Loucy (cell line): Measurements from ENCODE around the gene UQCC5.

Experiments
- H2AFZ ChIP-seq: fragments of 200-600 bp; sonication (generic); 2 replicates; pipeline ENCODE4 v1.6.0; 2016; ENCODE audit warnings: antibody characterized with exemption, mild to moderate bottlenecking, low read length, moderate library complexity
- H3F3A ChIP-seq: fragments of 200-600 bp; 2 replicates; pipeline ENCODE4 v1.6.0; 2016; ENCODE audit warnings: antibody characterized with exemption, low read depth, mild to moderate bottlenecking
- H3K27me3 ChIP-seq: fragments of 200-600 bp; sonication (generic); 2 replicates; pipeline ENCODE4 v1.6.1; 2014; ENCODE audit warnings: low read length, mild to moderate bottlenecking; ENCODE audit not compliant: insufficient read depth, poor library complexity, severe bottlenecking
- H3K36me3 ChIP-seq: fragments of 200-600 bp; sonication (generic); 2 replicates; pipeline ENCODE4 v1.6.1; 2016; ENCODE audit warnings: low read length; ENCODE audit not compliant: insufficient read depth
- H3K4me1 ChIP-seq: fragments of 200-600 bp; sonication (generic); 2 replicates; pipeline ENCODE4 v1.5.1; 2014; ENCODE audit warnings: low read length, mild to moderate bottlenecking; ENCODE audit not compliant: insufficient read depth, poor library complexity, severe bottlenecking
- H3K4me2 ChIP-seq: fragments of 200-600 bp; sonication (generic); 2 replicates; pipeline ENCODE4 v1.6.0; 2014; ENCODE audit warnings: antibody characterized with exemption, low read length, low read depth, mild to moderate bottlenecking; ENCODE audit not compliant: poor library complexity, severe bottlenecking
- H3K4me3 ChIP-seq: fragments of 200-600 bp; sonication (generic); 2 replicates; pipeline ENCODE4 v1.5.1; 2014; ENCODE audit warnings: low read length, mild to moderate bottlenecking, mixed read lengths; ENCODE audit not compliant: poor library complexity, severe bottlenecking
- H3K79me2 ChIP-seq: fragments of 200-600 bp; sonication (generic); 2 replicates; pipeline ENCODE4 v1.6.1; 2014; ENCODE audit warnings: low read length; ENCODE audit not compliant: insufficient read depth
- H3K9ac ChIP-seq: fragments of 200-600 bp; sonication (generic); 2 replicates; pipeline ENCODE4 v1.6.0; 2014; ENCODE audit warnings: mild to moderate bottlenecking, low read depth, low read length, moderate library complexity; ENCODE audit not compliant: poor library complexity, severe bottlenecking
- H3K9me2 ChIP-seq: fragments of 200-600 bp; sonication (generic); replicated peaks from 2 replicates; pipeline ENCODE4 v1.6.1; 2016; ENCODE audit warnings: low read depth, low read length, mixed read lengths
- H3K9me3 ChIP-seq: fragments of 200-600 bp; sonication (generic); 2 replicates; pipeline ENCODE4 v1.6.1; 2014; ENCODE audit warnings: mild to moderate bottlenecking, antibody characterized with exemption, low read length, low read depth; ENCODE audit not compliant: insufficient read depth
- H4K20me1 ChIP-seq: fragments of 200-600 bp; sonication (generic); 2 replicates; pipeline ENCODE4 v1.6.0; 2014; ENCODE audit warnings: antibody characterized with exemption, low read length, mild to moderate bottlenecking; ENCODE audit not compliant: insufficient read depth, poor library complexity, severe bottlenecking
- EZH2phosphoT487 ChIP-seq: fragments of 200-600 bp; IDR thresholded peaks from 2 replicates; pipeline ENCODE4 v1.6.1; 2018; ENCODE audit warnings: antibody characterized with exemption, mild to moderate bottlenecking, moderate library complexity, borderline replicate concordance
- TF ChIP-seq, protein P1 (sequence below): fragments of 200-600 bp; sonication (generic); conservative IDR thresholded peaks from 2 replicates; pipeline ENCODE4 v1.5.1; 2014; ENCODE audit warnings: mild to moderate bottlenecking, antibody characterized with exemption, low read length

Gene UQCC5

GRCh38 chr3:52506266-52506966 is 30.0 kb upstream of the UQCC5 start:
- TF ChIP-seq, protein P1, sequence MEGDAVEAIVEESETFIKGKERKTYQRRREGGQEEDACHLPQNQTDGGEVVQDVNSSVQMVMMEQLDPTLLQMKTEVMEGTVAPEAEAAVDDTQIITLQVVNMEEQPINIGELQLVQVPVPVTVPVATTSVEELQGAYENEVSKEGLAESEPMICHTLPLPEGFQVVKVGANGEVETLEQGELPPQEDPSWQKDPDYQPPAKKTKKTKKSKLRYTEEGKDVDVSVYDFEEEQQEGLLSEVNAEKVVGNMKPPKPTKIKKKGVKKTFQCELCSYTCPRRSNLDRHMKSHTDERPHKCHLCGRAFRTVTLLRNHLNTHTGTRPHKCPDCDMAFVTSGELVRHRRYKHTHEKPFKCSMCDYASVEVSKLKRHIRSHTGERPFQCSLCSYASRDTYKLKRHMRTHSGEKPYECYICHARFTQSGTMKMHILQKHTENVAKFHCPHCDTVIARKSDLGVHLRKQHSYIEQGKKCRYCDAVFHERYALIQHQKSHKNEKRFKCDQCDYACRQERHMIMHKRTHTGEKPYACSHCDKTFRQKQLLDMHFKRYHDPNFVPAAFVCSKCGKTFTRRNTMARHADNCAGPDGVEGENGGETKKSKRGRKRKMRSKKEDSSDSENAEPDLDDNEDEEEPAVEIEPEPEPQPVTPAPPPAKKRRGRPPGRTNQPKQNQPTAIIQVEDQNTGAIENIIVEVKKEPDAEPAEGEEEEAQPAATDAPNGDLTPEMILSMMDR, result no peak
- no peak for TF ChIP-seq EZH2phosphoT487
- H3K36me3 ChIP-seq, result no peaks in the 10 kb centered on the region
- H3K4me3 ChIP-seq, result no peak overlapping the region
- H3K9me3 ChIP-seq, result no peaks in the 10 kb centered on the region
- H2AFZ ChIP-seq, result no peak overlapping the region
- no peak overlapping the region for H3K9ac ChIP-seq
- no peaks in the 10 kb centered on the region for H4K20me1 ChIP-seq
- no peaks in the 10 kb centered on the region for H3F3A ChIP-seq
- H3K79me2 ChIP-seq, result no peaks in the 10 kb centered on the region
- no peaks in the 10 kb centered on the region for H3K4me1 ChIP-seq
- no peaks in the 10 kb centered on the region for H3K27me3 ChIP-seq
- H3K4me2 ChIP-seq, result no peak overlapping the region
- no peaks in the 10 kb centered on the region for H3K9me2 ChIP-seq

DNA sequence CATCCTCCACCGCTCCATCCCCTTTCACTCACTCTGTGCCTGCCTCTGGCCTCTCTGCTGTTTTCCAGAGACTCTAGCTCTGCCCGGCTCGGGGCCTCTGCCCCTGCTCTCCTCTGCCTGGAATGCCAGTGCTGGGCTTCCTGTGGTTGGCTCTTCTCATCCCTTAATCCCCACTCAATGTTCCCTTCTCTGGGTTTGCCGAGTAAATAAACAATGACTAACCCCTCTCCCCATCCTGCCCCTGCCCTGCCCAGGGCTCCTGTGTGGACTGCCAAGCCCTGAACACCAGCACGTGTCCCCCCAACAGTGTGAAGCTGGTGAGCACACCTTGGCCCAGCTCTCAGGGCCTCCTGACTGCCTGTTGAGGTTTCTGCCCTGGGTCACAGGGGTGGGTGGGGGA is 29.0 kb upstream of the UQCC5 start:
- Histone ChIP-seq H3K27me3 (no peaks in the 10 kb centered on the region), H3K36me3 (no peaks in the 10 kb centered on the region), H3K9me3 (no peaks in the 10 kb centered on the region), H3F3A (no peaks in the 10 kb centered on the region), H3K4me3 (no peak overlapping the region), H3K9ac (no peak overlapping the region), H2AFZ (no peak overlapping the region), H3K9me2 (no peaks in the 10 kb centered on the region), H3K79me2 (no peaks in the 10 kb centered on the region), H3K4me2 (no peak overlapping the region), H4K20me1 (no peaks in the 10 kb centered on the region), H3K4me1 (no peaks in the 10 kb centered on the region)
- no peak for TF ChIP-seq EZH2phosphoT487
- TF ChIP-seq, protein P1, result no peak

DNA sequence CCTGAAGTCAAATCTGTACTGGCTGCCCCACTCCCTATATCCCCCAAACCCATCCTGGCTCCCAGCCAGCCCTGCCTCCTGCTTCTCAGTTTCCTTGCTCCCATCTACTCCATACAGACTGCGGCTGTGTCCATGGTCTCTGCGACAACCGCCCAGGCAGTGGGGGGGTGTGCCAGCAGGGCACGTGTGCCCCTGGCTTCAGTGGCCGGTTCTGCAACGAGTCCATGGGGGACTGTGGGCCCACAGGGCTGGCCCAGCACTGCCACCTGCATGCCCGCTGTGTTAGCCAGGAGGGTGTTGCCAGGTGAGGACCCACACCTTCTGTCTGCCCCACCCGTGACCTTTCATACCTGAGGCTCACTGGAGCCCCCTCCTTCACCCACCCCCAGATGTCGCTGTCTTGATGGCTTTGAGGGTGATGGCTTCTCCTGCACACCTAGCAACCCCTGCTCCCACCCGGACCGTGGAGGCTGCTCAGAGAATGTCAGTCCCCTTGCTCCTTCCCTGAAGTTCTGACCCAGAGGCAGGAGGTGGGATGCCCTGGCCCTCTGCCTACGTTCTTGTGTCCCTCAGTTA is 26.6 kb upstream of the UQCC5 start:
- no peak overlapping the region for H3K4me3 ChIP-seq
- no peak overlapping the region for H3K4me2 ChIP-seq
- H4K20me1 ChIP-seq, result no peaks in the 10 kb centered on the region
- no peak overlapping the region for H3K9ac ChIP-seq
- H3K27me3 ChIP-seq, result no peaks in the 10 kb centered on the region
- no peaks in the 10 kb centered on the region for H3K9me3 ChIP-seq
- no peaks in the 10 kb centered on the region for H3K4me1 ChIP-seq
- H3K36me3 ChIP-seq, result no peaks in the 10 kb centered on the region
- no peak for TF ChIP-seq EZH2phosphoT487
- TF ChIP-seq, protein P1, result no peak
- H3K79me2 ChIP-seq, result no peaks in the 10 kb centered on the region
- no peaks in the 10 kb centered on the region for H3K9me2 ChIP-seq
- H3F3A ChIP-seq, result no peaks in the 10 kb centered on the region
- H2AFZ ChIP-seq, result no peak overlapping the region
